Neural cell (in vitro differentiated cells): ENCODE data around the gene ACOX3. TPM values are rescaled to one million over a fixed set of nuclear protein-coding genes. Genes with fewer than 3 reads are reported as not detected.

Experiments used
- H2AFZ ChIP-seq: fragments of 200-600, 300-800 bp; sonication (generic), shearing (Covaris generic); 2 replicates; pipeline ENCODE4 v1.6.0; 2014; ENCODE audit warnings: low read depth, mild to moderate bottlenecking, antibody characterized with exemption, low read length, moderate library complexity
- H3F3A ChIP-seq: fragments of 200-600 bp; shearing (Covaris generic); 2 replicates; pipeline ENCODE4 v1.6.1; 2016; ENCODE audit warnings: mild to moderate bottlenecking, moderate library complexity, mixed read lengths, antibody characterized with exemption, low read length; ENCODE audit not compliant: insufficient read depth, poor library complexity, severe bottlenecking
- H3K27ac ChIP-seq: fragments of 200-600, 300-800 bp; sonication (generic), shearing (Covaris generic); 2 replicates; pipeline ENCODE4 v1.5.1; 2014; ENCODE audit warnings: mild to moderate bottlenecking, low read length, moderate library complexity
- H3K27me3 ChIP-seq: fragments of 300-800, 200-600 bp; sonication (generic), shearing (Covaris generic); 2 replicates; pipeline ENCODE4 v1.6.0; 2014; ENCODE audit warnings: mild to moderate bottlenecking, low read depth, low read length, moderate library complexity; ENCODE audit not compliant: insufficient read depth
- H3K36me3 ChIP-seq: fragments of 300-800, 200-600 bp; sonication (generic), shearing (Covaris generic); 2 replicates; pipeline ENCODE4 v1.5.1; 2014; ENCODE audit warnings: mild to moderate bottlenecking, antibody characterized with exemption, low read length, moderate library complexity; ENCODE audit not compliant: insufficient read depth
- H3K4me2 ChIP-seq: fragments of 300-800, 200-600 bp; sonication (generic), shearing (Covaris generic); 2 replicates; pipeline ENCODE4 v1.6.0; 2014; ENCODE audit warnings: mild to moderate bottlenecking, low read length
- H3K4me3 ChIP-seq: fragments of 300-800, 200-600 bp; sonication (generic), shearing (Covaris generic); 2 replicates; pipeline ENCODE4 v1.5.1; 2014; ENCODE audit warnings: mild to moderate bottlenecking, low read length, moderate library complexity
- H3K79me2 ChIP-seq: fragments of 200-600 bp; shearing (Covaris generic); replicated peaks from 2 replicates; pipeline ENCODE4 v1.6.0; 2014; ENCODE audit warnings: mild to moderate bottlenecking, low read length, moderate library complexity; ENCODE audit not compliant: insufficient read depth
- H3K9ac ChIP-seq: fragments of 300-800, 200-600 bp; sonication (generic), shearing (Covaris generic); 2 replicates; pipeline ENCODE4 v1.6.1; 2016; ENCODE audit warnings: mild to moderate bottlenecking, low read length, mixed read lengths
- H3K9me2 ChIP-seq: fragments of 200-600 bp; shearing (Covaris generic); 2 replicates; pipeline ENCODE4 v1.6.1; 2016; ENCODE audit warnings: mild to moderate bottlenecking, low read length, mixed read lengths; ENCODE audit not compliant: insufficient read depth
- H3K9me3 ChIP-seq: fragments of 200-600, 300-800 bp; sonication (generic), shearing (Covaris generic); 2 replicates; pipeline ENCODE4 v1.6.1; 2016; ENCODE audit warnings: mild to moderate bottlenecking, mixed run types, low read length, moderate library complexity, mixed read lengths
- H4K20me1 ChIP-seq: fragments of 200-600 bp; shearing (Covaris generic); 2 replicates; pipeline ENCODE4 v1.6.1; 2016; ENCODE audit warnings: mild to moderate bottlenecking, mixed run types; ENCODE audit not compliant: insufficient read depth
- EP300 ChIP-seq: fragments of 450-650 bp; conservative IDR thresholded peaks from 2 replicates; pipeline ENCODE4 v1.6.1; 2014; ENCODE audit warnings: antibody characterized with exemption, mild to moderate bottlenecking, moderate library complexity; ENCODE audit not compliant: poor library complexity, severe bottlenecking
- EZH2 ChIP-seq: fragments of 200-600, 300-800 bp; shearing (Covaris generic), sonication (generic); IDR thresholded peaks from 2 replicates; pipeline ENCODE4 v1.6.1; 2014; ENCODE audit warnings: antibody characterized with exemption, low read length, borderline replicate concordance, mild to moderate bottlenecking; ENCODE audit not compliant: insufficient read depth, poor library complexity, severe bottlenecking
- MXI1 ChIP-seq: fragments of 450-650 bp; conservative IDR thresholded peaks from 2 replicates; pipeline ENCODE4 v1.6.1; 2014; ENCODE audit warnings: antibody characterized with exemption, mild to moderate bottlenecking; ENCODE audit not compliant: poor library complexity, severe bottlenecking
- POLR2AphosphoS5 ChIP-seq: IDR thresholded peaks from 2 replicates; pipeline ENCODE4 v1.6.1; 2012
- RAD21 ChIP-seq: fragments of 450-650 bp; conservative IDR thresholded peaks from 2 replicates; pipeline ENCODE4 v1.6.1; 2014; ENCODE audit warnings: antibody characterized with exemption, mild to moderate bottlenecking, moderate library complexity
- SMC3 ChIP-seq: fragments of 450-650 bp; conservative IDR thresholded peaks from 2 replicates; pipeline ENCODE4 v1.6.1; 2014; ENCODE audit warnings: antibody characterized with exemption, mild to moderate bottlenecking, moderate library complexity; ENCODE audit not compliant: poor library complexity
- TAF1 ChIP-seq: IDR thresholded peaks from 2 replicates; pipeline ENCODE4 v1.6.1; 2012; ENCODE audit warnings: low read depth
- polyA plus RNA-seq: library from polyadenylated mRNA; depleted of rRNA; stranded (reverse); fragments of >200 nt; gene quantifications from 2 replicates; pipeline ENCODE4 v1.2.3, GENCODE V29; 2014
- TF ChIP-seq, protein P1 (sequence below): IDR thresholded peaks from 2 replicates; pipeline ENCODE4 v1.6.1; 2012; ENCODE audit warnings: borderline replicate concordance
- TF ChIP-seq, protein P2 (sequence below): fragments of 450-650 bp; IDR thresholded peaks from 2 replicates; pipeline ENCODE4 v1.5.1; 2014; ENCODE audit warnings: antibody characterized with exemption, mild to moderate bottlenecking, moderate library complexity; ENCODE audit not compliant: poor library complexity, severe bottlenecking

Gene ACOX3
- polyA plus RNA-seq, 1 donor from 2014 or later, result 13.2 TPM

DNA sequence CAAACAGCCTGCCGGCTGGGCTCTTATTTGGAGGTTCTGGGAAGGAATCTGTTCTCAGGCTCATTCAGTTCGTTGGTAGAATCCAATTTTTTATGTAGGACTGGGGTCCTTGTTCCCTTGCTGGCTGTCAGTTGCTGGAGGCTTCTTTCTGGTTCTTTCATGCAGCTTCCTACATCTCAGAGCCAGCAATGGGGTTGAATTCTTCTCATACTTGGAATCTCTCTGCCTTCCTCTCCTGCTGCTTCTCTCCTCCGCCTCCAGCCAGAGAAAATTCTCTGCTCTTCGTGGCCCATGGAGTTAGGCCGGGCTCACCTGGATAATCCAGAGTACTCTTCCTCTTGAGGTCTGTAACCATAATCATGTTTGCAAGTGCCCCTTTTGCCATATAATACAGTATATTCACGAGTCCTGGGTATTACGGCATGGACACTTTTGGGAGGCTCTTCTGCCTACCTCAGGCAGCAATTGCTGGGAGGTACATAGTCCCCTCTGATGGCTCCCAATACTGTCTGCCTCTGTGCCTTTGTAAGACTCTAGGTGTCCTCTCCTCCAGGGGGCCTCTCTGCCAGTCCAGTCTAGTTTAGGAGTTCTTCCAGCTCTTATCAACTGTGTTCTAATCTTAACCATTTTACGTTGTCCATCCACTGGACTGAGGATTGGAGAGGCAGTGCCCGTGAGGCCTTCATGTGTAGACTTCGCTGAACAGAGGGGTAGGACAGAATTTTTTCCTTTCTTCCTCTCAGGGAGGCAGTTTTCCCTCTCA lies 2.3 kb upstream of the ACOX3 start:
- H3K27me3 ChIP-seq, result no peaks in the 10 kb centered on the region
- H3K4me3 ChIP-seq, result peak overlapping the region; percentile 99
- no peaks in the 10 kb centered on the region for H3K9me3 ChIP-seq
- H2AFZ ChIP-seq, result no peak overlapping the region
- peak overlapping the region; percentile 24 for H3K9ac ChIP-seq
- H3F3A ChIP-seq, result no peaks in the 10 kb centered on the region
- H3K27ac ChIP-seq, result no peak overlapping the region
- H3K9me2 ChIP-seq, result no peaks in the 10 kb centered on the region
- peaks cover 32% of the 10 kb centered on the region for H3K79me2 ChIP-seq
- H3K4me2 ChIP-seq, result peak overlapping the region; percentile 36
- TF ChIP-seq RAD21, result no peak
- no peak for TF ChIP-seq EP300
- TF ChIP-seq, protein P1, sequence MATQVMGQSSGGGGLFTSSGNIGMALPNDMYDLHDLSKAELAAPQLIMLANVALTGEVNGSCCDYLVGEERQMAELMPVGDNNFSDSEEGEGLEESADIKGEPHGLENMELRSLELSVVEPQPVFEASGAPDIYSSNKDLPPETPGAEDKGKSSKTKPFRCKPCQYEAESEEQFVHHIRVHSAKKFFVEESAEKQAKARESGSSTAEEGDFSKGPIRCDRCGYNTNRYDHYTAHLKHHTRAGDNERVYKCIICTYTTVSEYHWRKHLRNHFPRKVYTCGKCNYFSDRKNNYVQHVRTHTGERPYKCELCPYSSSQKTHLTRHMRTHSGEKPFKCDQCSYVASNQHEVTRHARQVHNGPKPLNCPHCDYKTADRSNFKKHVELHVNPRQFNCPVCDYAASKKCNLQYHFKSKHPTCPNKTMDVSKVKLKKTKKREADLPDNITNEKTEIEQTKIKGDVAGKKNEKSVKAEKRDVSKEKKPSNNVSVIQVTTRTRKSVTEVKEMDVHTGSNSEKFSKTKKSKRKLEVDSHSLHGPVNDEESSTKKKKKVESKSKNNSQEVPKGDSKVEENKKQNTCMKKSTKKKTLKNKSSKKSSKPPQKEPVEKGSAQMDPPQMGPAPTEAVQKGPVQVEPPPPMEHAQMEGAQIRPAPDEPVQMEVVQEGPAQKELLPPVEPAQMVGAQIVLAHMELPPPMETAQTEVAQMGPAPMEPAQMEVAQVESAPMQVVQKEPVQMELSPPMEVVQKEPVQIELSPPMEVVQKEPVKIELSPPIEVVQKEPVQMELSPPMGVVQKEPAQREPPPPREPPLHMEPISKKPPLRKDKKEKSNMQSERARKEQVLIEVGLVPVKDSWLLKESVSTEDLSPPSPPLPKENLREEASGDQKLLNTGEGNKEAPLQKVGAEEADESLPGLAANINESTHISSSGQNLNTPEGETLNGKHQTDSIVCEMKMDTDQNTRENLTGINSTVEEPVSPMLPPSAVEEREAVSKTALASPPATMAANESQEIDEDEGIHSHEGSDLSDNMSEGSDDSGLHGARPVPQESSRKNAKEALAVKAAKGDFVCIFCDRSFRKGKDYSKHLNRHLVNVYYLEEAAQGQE, result no peak
- TF ChIP-seq, protein P2, sequence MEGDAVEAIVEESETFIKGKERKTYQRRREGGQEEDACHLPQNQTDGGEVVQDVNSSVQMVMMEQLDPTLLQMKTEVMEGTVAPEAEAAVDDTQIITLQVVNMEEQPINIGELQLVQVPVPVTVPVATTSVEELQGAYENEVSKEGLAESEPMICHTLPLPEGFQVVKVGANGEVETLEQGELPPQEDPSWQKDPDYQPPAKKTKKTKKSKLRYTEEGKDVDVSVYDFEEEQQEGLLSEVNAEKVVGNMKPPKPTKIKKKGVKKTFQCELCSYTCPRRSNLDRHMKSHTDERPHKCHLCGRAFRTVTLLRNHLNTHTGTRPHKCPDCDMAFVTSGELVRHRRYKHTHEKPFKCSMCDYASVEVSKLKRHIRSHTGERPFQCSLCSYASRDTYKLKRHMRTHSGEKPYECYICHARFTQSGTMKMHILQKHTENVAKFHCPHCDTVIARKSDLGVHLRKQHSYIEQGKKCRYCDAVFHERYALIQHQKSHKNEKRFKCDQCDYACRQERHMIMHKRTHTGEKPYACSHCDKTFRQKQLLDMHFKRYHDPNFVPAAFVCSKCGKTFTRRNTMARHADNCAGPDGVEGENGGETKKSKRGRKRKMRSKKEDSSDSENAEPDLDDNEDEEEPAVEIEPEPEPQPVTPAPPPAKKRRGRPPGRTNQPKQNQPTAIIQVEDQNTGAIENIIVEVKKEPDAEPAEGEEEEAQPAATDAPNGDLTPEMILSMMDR, result no peak
- no peak for TF ChIP-seq MXI1
- no peak for TF ChIP-seq SMC3
- TF ChIP-seq EZH2, result no peak
- no peak for TF ChIP-seq TAF1
- TF ChIP-seq POLR2AphosphoS5, result no peak
- no peaks in the 10 kb centered on the region for H4K20me1 ChIP-seq
- H3K36me3 ChIP-seq, result no peaks in the 10 kb centered on the region

DNA sequence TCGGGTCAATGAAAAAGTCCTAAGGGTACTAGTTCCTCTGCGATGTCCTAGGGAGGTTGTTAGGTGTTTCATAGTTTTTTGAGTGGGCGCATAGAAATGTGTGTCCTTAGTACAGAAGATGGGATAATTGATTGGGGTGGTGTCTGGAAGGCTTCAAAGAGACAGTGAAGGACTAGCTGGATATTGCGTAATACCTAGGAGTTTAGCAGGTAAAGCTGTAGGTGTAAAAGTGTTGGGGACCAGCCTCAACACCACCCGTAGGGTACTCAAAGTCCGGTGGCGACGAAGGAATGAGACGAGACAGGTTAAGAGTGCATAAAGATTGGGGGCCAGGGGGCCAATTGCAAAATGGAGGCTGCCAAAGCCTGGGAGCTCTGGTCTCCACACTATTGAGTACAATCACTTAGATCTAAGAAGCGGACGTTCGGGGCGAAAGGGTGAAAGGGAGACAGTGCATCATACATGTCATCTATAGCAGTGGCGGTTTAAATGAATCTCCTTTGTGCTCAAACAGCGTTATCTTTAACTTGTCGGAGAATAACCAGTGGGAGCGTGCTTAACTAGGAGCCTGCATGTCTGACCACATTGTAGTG lies 1.1 kb upstream of the ACOX3 start:
- TF ChIP-seq MXI1, result no peak
- no peak for TF ChIP-seq RAD21
- TF ChIP-seq, protein P1, result no peak
- TF ChIP-seq POLR2AphosphoS5, result no peak
- TF ChIP-seq SMC3, result no peak
- no peak for TF ChIP-seq EZH2
- no peak for TF ChIP-seq EP300
- TF ChIP-seq, protein P2, result no peak
- no peak for TF ChIP-seq TAF1
- Histone ChIP-seq H3K27me3 (no peaks in the 10 kb centered on the region), H3K4me3 (peak overlapping the region; percentile 99), H3K79me2 (peaks cover 32% of the 10 kb centered on the region), H2AFZ (peak overlapping the region; percentile 30), H3F3A (no peaks in the 10 kb centered on the region), H3K36me3 (no peaks in the 10 kb centered on the region), H4K20me1 (no peaks in the 10 kb centered on the region), H3K27ac (no peak overlapping the region), H3K9ac (peak overlapping the region; percentile 75), H3K9me3 (no peaks in the 10 kb centered on the region), H3K9me2 (no peaks in the 10 kb centered on the region), H3K4me2 (peak overlapping the region; percentile 36)
